Uterus (tissue), 4 donors: ENCODE results near the gene LHPP. TPM values are rescaled to one million over a fixed set of nuclear protein-coding genes. Genes with fewer than 3 reads are reported as not detected.

Experiments
- DNase-seq, 2 donors: peaks; one replicate each; pipeline ENCODE4 v3.0.0-alpha.2; 2019 to 2020
- H3K27ac ChIP-seq, 2 donors: fragments of 200-600 bp; sonication (generic); 1 replicate in 1 of 2; 2 replicates in 1 of 2; pipeline ENCODE4 v1.5.1; 2016 to 2018
- H3K27me3 ChIP-seq, 2 donors: fragments of 200-600 bp; sonication (generic); one replicate each; pipeline ENCODE4 v1.5.1; 2018 to 2019; ENCODE audit warnings: control low read depth in 1 of 2
- H3K36me3 ChIP-seq, 2 donors: fragments of 200-600 bp; sonication (generic); one replicate each; pipeline ENCODE4 v1.5.1; 2019; ENCODE audit warnings: control low read depth in 1 of 2
- H3K4me1 ChIP-seq, 2 donors: fragments of 200-600 bp; sonication (generic); one replicate each; pipeline ENCODE4 v1.5.1; 2018 to 2019; ENCODE audit warnings: control low read depth in 1 of 2
- H3K4me3 ChIP-seq, 2 donors: fragments of 200-600 bp; sonication (generic); 1 replicate in 1 of 2; 2 replicates in 1 of 2; pipeline ENCODE4 v1.5.1; 2018 to 2019; ENCODE audit warnings: mild to moderate bottlenecking in 1 of 2
- H3K9me3 ChIP-seq, 2 donors: fragments of 200-600 bp; sonication (generic); one replicate each; pipeline ENCODE4 v1.5.1; 2019; ENCODE audit warnings: control low read depth in 1 of 2
- POLR2A ChIP-seq, 2 donors: fragments of 450-650 bp; IDR thresholded peaks; one replicate each; pipeline ENCODE4 v1.6.1; 2016; ENCODE audit warnings: antibody characterized with exemption in 2 of 2, mild to moderate bottlenecking in 1 of 2, moderate library complexity in 1 of 2
- intact Hi-C: fragments of 100-400 bp; cut with DNase I; formaldehyde crosslinking; loops from one replicate; pipeline ENCODE4 v1.15.1; 2023; ENCODE audit warnings: low total_unique reads
- total RNA-seq, 4 donors: library from RNA; depleted of rRNA in 3 of 4; stranded (reverse); fragments of >200 nt in 3 of 4; gene quantifications; one replicate each; pipeline versions ENCODE4 v1.1.0 to v1.2.4, GENCODE V29; 2014 to 2023
- TF ChIP-seq, protein P1 (sequence below), 4 experiments: fragments of 200-600 bp in 2 of 4; fragments of 450-650 bp in 2 of 4; sonication (generic) in 2 of 4; IDR thresholded peaks; one replicate each; pipeline ENCODE4 v1.5.1; 2016 to 2019; ENCODE audit warnings: antibody characterized with exemption in 4 of 4, mild to moderate bottlenecking in 2 of 4, moderate library complexity in 1 of 4
- donor health status: DM: yes; HTN: yes; CAD: no.

LHPP gene
- total RNA-seq, 4 donors from 2014 or later = 0.51 to 23.2 (median 15.3) TPM; not detected in 1

GRCh38 chr10:124622158-124622557 is 160.5 kb downstream of the LHPP start:
- no peak for DNase-seq
- TF ChIP-seq POLR2A (IDR thresholded peaks at IDR 0.05) = no peak
- TF ChIP-seq, protein P1, sequence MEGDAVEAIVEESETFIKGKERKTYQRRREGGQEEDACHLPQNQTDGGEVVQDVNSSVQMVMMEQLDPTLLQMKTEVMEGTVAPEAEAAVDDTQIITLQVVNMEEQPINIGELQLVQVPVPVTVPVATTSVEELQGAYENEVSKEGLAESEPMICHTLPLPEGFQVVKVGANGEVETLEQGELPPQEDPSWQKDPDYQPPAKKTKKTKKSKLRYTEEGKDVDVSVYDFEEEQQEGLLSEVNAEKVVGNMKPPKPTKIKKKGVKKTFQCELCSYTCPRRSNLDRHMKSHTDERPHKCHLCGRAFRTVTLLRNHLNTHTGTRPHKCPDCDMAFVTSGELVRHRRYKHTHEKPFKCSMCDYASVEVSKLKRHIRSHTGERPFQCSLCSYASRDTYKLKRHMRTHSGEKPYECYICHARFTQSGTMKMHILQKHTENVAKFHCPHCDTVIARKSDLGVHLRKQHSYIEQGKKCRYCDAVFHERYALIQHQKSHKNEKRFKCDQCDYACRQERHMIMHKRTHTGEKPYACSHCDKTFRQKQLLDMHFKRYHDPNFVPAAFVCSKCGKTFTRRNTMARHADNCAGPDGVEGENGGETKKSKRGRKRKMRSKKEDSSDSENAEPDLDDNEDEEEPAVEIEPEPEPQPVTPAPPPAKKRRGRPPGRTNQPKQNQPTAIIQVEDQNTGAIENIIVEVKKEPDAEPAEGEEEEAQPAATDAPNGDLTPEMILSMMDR (IDR thresholded peaks at IDR 0.05) = no peak
- intact Hi-C loops = loop anchor here (10.0 kb wide), 1 partner anchor 87 kb away; no protein-coding TSS in a partner anchor
- no peaks in the 10 kb centered on the region for H3K36me3 ChIP-seq
- peak overlapping the region in 1 of 2 donors; percentile 43 for H3K27ac ChIP-seq
- H3K4me3 ChIP-seq = no peak overlapping the region
- no peaks in the 10 kb centered on the region for H3K9me3 ChIP-seq
- H3K27me3 ChIP-seq = no peaks in the 10 kb centered on the region
- peaks cover 0 to 7% of the 10 kb centered on the region in 2 donors for H3K4me1 ChIP-seq

DNA sequence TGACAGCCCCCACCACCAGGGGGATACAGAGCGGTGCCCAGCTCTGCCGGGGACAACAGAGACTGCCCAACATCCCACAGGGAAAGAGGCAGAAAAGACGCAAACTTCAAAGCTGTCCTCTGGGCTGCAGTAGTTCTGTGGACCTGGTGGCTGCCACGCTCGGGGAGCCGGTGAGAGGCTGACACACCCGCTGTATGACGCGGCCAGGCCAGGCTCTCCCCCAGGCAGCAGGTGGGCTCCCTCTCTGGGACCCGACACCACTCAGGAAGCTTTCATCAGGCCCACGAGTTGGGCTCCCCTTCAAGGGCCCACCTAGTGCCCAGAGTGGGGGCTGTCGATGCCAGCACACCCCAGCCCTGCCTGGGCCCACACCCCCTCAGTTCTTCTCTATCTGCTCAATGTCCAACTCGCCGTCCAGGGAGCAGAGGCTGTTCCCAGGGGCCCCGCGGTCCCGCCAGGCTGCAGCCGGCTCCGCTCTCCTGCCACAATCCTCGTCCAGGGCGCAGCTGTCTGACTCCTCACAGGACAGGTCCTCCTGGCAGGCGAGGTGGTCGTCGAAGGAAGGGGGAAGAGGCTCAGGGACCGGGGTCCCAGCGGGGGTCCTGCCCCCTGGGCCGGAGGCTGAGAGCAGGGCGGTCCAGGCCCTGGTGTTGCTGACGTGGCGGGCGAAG is 161.4 kb downstream of the LHPP start:
- H3K27ac ChIP-seq = no peak overlapping the region
- peaks cover 0 to 10% of the 10 kb centered on the region in 2 donors for H3K4me1 ChIP-seq
- H3K27me3 ChIP-seq = no peaks in the 10 kb centered on the region
- DNase-seq = no peak
- TF ChIP-seq POLR2A (IDR thresholded peaks at IDR 0.05) = no peak
- TF ChIP-seq, protein P1 (IDR thresholded peaks at IDR 0.05) = no peak
- H3K9me3 ChIP-seq = no peaks in the 10 kb centered on the region
- no peaks in the 10 kb centered on the region for H3K36me3 ChIP-seq
- intact Hi-C loops = loop anchor here (10.0 kb wide), 1 partner anchor 88 kb away; no protein-coding TSS in a partner anchor
- H3K4me3 ChIP-seq = no peak overlapping the region

DNA sequence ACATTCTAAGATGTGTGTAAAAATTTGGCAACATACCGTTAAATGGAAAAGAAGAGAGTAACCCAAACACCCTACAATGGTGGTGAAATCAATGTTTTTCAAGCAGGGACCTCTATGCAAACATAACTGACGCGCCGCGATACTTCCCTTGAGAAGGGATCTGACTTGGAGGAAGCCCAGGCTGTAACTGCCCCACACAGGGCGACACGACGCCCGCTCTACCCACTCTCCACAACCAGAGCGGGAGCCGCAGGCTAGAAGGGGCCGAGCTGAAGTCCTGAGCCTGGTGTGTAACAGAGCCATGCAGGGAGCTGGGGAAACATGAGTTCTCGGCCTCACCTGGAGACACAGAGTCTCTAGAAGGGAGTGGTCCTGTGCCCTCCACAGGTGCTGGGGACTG is 162.4 kb downstream of the LHPP start:
- H3K27me3 ChIP-seq = no peaks in the 10 kb centered on the region
- intact Hi-C loops = loop anchor here (10.0 kb wide), 1 partner anchor 89 kb away; no protein-coding TSS in a partner anchor
- no peak for DNase-seq
- peaks cover 0 to 15% of the 10 kb centered on the region in 2 donors for H3K4me1 ChIP-seq
- no peaks in the 10 kb centered on the region for H3K36me3 ChIP-seq
- H3K27ac ChIP-seq = no peak overlapping the region
- H3K9me3 ChIP-seq = no peaks in the 10 kb centered on the region
- H3K4me3 ChIP-seq = no peak overlapping the region
- no peak for TF ChIP-seq POLR2A (IDR thresholded peaks at IDR 0.05)
- TF ChIP-seq, protein P1 (IDR thresholded peaks at IDR 0.05) = no peak

GRCh38 chr10:124624466-124624865 is 162.8 kb downstream of the LHPP start:
- DNase-seq = no peak
- Histone ChIP-seq H3K9me3 (no peaks in the 10 kb centered on the region), H3K27me3 (no peaks in the 10 kb centered on the region), H3K36me3 (no peaks in the 10 kb centered on the region), H3K27ac (no peak overlapping the region), H3K4me1 (peaks cover 0 to 18% of the 10 kb centered on the region in 2 donors), H3K4me3 (no peak overlapping the region)
- TF ChIP-seq, protein P1 (IDR thresholded peaks at IDR 0.05) = no peak
- no peak for TF ChIP-seq POLR2A (IDR thresholded peaks at IDR 0.05)
- intact Hi-C loops = loop anchor here (10.0 kb wide), 1 partner anchor 90 kb away; no protein-coding TSS in a partner anchor

DNA sequence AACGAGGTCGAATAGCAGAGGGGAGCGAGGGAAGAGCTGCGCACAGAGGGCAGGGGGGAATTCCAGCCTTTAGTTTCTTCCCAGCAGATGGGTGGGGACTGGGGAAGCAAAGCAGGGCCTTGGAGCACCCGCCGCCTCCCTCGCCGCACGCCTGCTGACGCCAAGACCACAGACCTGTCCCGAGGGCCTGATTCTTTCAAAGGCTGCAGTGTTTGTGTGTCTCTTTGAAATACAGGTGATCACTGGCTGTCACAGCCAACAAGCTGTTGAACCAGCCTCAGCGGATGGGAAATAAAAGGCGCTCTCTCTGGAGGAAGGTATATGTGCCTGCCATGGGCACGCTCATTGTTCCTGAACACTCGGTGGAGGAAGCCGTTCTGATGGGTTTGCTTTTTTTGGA is 163.3 kb downstream of the LHPP start:
- no peak overlapping the region for H3K4me3 ChIP-seq
- peaks cover 0 to 22% of the 10 kb centered on the region in 2 donors for H3K4me1 ChIP-seq
- H3K36me3 ChIP-seq = no peaks in the 10 kb centered on the region
- TF ChIP-seq POLR2A (IDR thresholded peaks at IDR 0.05) = no peak
- no peaks in the 10 kb centered on the region for H3K9me3 ChIP-seq
- intact Hi-C loops = loop anchor here (10.0 kb wide), 1 partner anchor 90 kb away; no protein-coding TSS in a partner anchor
- DNase-seq = no peak
- H3K27me3 ChIP-seq = no peaks in the 10 kb centered on the region
- H3K27ac ChIP-seq = no peak overlapping the region
